HG02970 (cell line): ENCODE results near the gene MMRN1.

Source experiments
- ATAC-seq: cut with Tn5 transposase; IDR thresholded peaks from one replicate; pipeline ENCODE4 v1.9.1; 2021; ENCODE audit warnings: mild to moderate bottlenecking, moderate library complexity, moderate number of reproducible peaks; ENCODE audit not compliant: unreplicated experiment, low FRiP score

Gene MMRN1

GRCh38 chr4:89995006-89995405 lies 100.4 kb downstream of the MMRN1 start:
- no peak for ATAC-seq

GRCh38 chr4:89995814-89996213 lies 101.2 kb downstream of the MMRN1 start:
- no peak for ATAC-seq

- ATAC-seq: no peak
Observed at GRCh38 chr4:89997171-89997704, 102.6 kb downstream of the MMRN1 start.

- no peak for ATAC-seq
Observed at GRCh38 chr4:89998469-89999011, 103.9 kb downstream of the MMRN1 start.

- no peak for ATAC-seq
Observed at GRCh38 chr4:90001023-90001422, 106.4 kb downstream of the MMRN1 start.

- ATAC-seq: no peak
Observed at GRCh38 chr4:90002441-90003062, 107.9 kb downstream of the MMRN1 start.
